GM12865 (cell line): ENCODE data around the gene ABTB2.

Experiments
- DNase-seq: peaks from one replicate; pipeline ENCODE4 v3.0.0; 2010; ENCODE audit warnings: low read depth
- H3K4me3 ChIP-seq: 2 replicates; pipeline ENCODE4 v1.5.1; 2011; ENCODE audit warnings: mild to moderate bottlenecking, low read depth, low read length, control low read depth
- TF ChIP-seq, protein P1 (sequence below): IDR thresholded peaks from 2 replicates; pipeline ENCODE4 v1.5.1; 2011; ENCODE audit warnings: low read length, control low read depth, low read depth, inconsistent platforms; ENCODE audit not compliant: insufficient read depth; ENCODE audit errors: missing control alignments

Gene ABTB2

DNA sequence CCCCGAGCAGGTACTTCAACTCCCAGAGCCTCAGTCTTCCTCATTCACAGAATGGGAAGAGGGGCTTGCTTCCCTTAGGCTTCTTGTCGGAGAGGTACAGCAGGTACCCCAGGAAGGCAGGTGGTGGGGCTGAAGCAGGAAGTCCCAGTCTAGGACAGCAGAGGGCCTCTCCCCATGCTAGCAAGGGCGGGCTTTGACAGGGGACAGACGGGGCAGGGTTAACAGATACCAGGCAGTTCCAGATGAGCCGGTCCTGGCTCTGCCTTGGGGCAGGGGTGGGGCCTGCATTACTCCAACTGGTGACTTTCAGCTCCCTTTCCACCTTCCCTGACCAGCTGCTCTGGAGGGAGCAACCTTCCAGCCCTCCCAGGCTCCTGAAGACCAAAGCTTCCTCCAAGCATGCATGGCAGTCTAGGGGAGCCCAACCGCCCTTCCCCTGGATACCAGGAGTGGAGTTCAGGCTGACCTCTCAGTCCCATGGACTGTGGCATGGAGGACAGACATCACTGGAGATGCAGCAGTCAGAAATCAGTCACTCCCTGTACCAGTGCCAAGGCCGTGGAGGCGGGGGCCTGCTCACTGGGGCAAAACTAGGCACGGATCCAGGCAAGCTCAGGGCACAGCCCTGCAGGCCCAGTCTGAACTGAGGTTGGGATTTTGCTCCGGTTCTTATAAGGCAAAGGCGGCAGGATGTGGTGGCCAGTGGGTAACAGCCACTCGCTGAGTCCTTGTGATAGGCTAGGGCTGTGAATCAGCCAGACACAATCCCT is 191.8 kb downstream of the ABTB2 start:
- TF ChIP-seq, protein P1, sequence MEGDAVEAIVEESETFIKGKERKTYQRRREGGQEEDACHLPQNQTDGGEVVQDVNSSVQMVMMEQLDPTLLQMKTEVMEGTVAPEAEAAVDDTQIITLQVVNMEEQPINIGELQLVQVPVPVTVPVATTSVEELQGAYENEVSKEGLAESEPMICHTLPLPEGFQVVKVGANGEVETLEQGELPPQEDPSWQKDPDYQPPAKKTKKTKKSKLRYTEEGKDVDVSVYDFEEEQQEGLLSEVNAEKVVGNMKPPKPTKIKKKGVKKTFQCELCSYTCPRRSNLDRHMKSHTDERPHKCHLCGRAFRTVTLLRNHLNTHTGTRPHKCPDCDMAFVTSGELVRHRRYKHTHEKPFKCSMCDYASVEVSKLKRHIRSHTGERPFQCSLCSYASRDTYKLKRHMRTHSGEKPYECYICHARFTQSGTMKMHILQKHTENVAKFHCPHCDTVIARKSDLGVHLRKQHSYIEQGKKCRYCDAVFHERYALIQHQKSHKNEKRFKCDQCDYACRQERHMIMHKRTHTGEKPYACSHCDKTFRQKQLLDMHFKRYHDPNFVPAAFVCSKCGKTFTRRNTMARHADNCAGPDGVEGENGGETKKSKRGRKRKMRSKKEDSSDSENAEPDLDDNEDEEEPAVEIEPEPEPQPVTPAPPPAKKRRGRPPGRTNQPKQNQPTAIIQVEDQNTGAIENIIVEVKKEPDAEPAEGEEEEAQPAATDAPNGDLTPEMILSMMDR, result no peak
- no peak for DNase-seq
- no peak overlapping the region for H3K4me3 ChIP-seq

DNA sequence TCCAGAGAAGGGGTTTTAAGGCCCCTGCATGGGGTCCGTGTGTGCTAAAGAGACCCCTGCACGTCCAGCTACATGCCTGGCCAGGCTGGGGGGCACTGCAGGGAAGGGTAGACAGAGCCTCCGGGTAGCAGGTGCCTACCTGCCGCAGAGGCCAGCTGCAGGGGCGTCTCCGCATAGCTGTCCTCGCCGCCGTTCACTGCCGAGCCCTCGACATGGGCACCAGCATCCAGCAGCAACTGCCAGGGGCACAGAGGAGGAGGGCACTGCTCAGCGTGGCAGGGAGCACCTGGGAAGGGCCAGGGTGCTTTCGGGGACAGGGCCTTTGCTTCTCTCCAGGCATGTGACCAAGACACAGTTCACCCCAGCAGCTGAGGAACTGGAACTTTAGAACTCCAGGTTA is 192.7 kb downstream of the ABTB2 start:
- TF ChIP-seq, protein P1, result no peak
- no peak for DNase-seq
- H3K4me3 ChIP-seq, result no peak overlapping the region

DNA sequence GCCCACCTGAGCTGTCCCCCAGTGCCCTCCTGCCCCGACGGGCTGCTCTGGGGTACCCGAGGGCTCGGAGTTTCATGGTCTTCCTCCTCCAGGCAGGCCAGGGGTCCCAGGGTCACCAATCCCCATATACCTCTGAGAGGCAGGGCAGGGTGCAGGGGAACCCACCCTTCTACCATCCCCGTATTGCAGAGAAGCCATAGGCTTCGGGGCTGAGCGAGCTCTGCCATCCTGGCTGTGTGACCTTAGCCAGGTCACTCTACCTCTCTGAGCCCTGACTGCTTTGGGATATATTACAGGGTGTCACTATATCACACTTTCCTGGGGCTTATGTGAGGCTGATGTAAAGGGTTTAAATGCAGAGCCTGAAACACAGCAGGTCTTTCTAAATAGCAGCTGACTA is 195.0 kb downstream of the ABTB2 start:
- no peak for DNase-seq
- TF ChIP-seq, protein P1, result no peak
- H3K4me3 ChIP-seq, result no peak overlapping the region

DNA sequence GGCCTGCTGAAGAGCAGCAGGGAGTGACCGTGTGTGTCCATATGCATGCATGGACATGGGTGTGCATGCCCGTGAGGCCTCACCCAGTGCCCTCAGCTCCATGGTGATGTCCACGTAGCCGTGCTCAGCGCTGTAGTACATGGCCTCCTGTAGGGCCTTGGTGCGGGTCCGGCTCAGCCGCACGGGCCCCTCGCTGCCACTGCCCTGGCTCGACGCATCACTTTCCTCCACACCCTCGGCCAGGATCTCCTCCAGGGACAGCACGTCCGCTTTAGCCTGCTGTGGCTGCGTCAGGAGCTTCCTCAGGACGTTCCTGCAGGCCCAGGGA is 195.4 kb downstream of the ABTB2 start:
- TF ChIP-seq, protein P1, result no peak
- H3K4me3 ChIP-seq, result no peak overlapping the region
- no peak for DNase-seq

DNA sequence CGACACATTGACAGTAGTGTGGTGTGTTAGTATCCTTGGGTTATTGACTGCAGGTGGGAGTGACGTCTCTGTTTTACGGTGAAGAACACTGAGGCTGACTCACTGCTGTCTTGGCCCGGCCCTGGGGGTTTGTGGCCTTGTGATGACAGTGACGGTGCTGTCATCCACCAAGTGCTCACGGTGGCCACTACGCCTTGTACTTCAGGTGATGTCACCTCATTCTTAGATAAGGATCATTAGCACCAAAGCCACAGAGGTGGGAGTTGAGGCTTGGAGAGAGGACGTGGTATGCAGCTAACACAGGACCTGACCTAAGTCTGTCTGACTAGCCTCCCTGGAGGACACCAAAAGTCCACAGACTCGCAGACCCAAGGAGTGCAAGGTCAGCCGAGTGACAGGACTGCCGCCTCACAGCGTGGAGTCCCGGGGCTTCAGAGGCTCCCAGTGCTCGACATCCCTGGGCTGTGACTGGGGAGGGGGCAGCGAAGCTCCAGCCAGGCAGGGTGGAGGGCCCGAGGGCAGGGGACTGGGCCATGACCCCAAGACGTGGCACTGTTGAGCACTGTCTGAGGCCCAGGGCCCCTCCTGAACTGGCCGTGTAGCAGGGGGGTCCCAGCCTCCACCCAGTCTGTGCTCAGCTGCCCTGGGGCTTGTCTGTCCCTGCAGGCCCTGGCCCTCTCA is 195.9 kb downstream of the ABTB2 start:
- TF ChIP-seq, protein P1, result no peak
- no peak for DNase-seq
- no peak overlapping the region for H3K4me3 ChIP-seq

DNA sequence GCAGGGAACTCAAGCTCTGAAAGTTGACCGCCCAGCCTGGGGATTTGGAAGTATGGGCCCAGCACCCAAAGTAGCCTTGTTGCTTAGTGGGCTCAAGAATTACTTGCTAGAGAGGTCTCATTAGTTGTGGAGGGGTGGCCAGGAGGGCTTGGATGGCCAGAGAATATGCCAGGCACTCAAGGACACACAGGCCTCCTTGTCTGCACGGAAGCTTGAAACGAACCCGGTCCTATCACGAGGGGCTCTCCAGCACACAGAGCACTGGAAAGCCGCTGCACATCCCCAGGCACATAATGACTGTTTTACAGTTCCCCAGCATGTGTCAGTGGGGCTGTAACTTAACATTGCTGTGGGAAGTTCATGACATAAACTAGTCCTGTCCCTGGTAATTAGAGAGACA is 196.4 kb downstream of the ABTB2 start:
- DNase-seq, result no peak
- no peak overlapping the region for H3K4me3 ChIP-seq
- TF ChIP-seq, protein P1, result no peak
